HepG2 (cell line): Measurements from ENCODE around the gene RAPGEFL1. TPM values are rescaled to one million over a fixed set of nuclear protein-coding genes. Genes with fewer than 3 reads are reported as not detected.

Experiments
- ATAC-seq: fragments of 200-7000 bp; cut with Tn5 transposase; 3 replicates; pipeline ENCODE4 v1.9.1; 2020; ENCODE audit warnings: mild to moderate bottlenecking, moderate library complexity
- BruUV-seq: library from RNA; stranded (reverse); fragments of 400-500 nt; replicated peaks from 2 replicates; lab custom pipeline; 2021; lab: Mats Ljungman, UMichigan
- CTCF ChIA-PET: fragments of 300-600 bp; formaldehyde crosslinking; extraction: SDS; loops from one replicate; lab custom pipeline; 2021; ENCODE audit warnings: low total read pairs, inconsistent platforms, low intra/inter-chr PET ratio; lab: Yijun Ruan, JAX
- POLR2A ChIA-PET: fragments of 350-600 bp; sonication (Branson Sonifier 250); formaldehyde crosslinking; loops from one replicate; lab custom pipeline; 2020; ENCODE audit warnings: antibody characterized with exemption, inconsistent platforms; lab: Yijun Ruan, JAX
- DNase-seq: peaks from one replicate; pipeline ENCODE4 v3.0.0-alpha.2; 2015; ENCODE audit warnings: low spot score
- FAIRE-seq: peaks from 3 replicates; lab custom pipeline; 2011; peaks lifted over from hg19 to GRCh38; lab: Jason Lieb, UNC
- H2AFZ ChIP-seq: one replicate; pipeline ENCODE4 v1.6.1; 2011; ENCODE audit warnings: low read length, inconsistent platforms
- H3K27ac ChIP-seq: fragments of 300-600 bp; 3 replicates; pipeline ENCODE4 v1.8.0; 2011; ENCODE audit warnings: mixed run types, mild to moderate bottlenecking, mixed read lengths, low read length, inconsistent platforms; ENCODE audit not compliant: insufficient read depth; ENCODE audit errors: extremely low read length
- H3K27me3 ChIP-seq, 2 experiments: fragments of 200-600 bp in 1 of 2; 2 replicates in 1 of 2; 3 replicates in 1 of 2; pipeline versions ENCODE4 v1.6.0 to v1.8.0; 2011; ENCODE audit warnings: low read length in 2 of 2, mild to moderate bottlenecking in 2 of 2, moderate library complexity in 2 of 2, inconsistent platforms in 1 of 2; ENCODE audit not compliant: insufficient read depth in 2 of 2, control insufficient read depth in 1 of 2
- H3K36me3 ChIP-seq, 2 experiments: fragments of 200-600 bp in 1 of 2; replicated peaks in 1 of 2; 2 replicates in 1 of 2; 3 replicates in 1 of 2; pipeline versions ENCODE4 v1.5.1 to v1.8.0; 2011; ENCODE audit warnings: low read length in 2 of 2, inconsistent platforms in 1 of 2; ENCODE audit not compliant: insufficient read depth in 2 of 2, control insufficient read depth in 1 of 2
- H3K4me1 ChIP-seq: 2 replicates; pipeline ENCODE4 v1.5.1; 2012; ENCODE audit warnings: low read length, inconsistent platforms; ENCODE audit not compliant: insufficient read depth
- H3K4me2 ChIP-seq: 2 replicates; pipeline ENCODE4 v1.6.0; 2011; ENCODE audit warnings: low read depth, low read length, inconsistent platforms
- H3K4me3 ChIP-seq, 3 experiments: fragments of 200-600 bp in 1 of 3; sonication (generic), shearing (Covaris generic) in 1 of 3; replicated peaks in 1 of 3; 2 replicates each; pipeline ENCODE4 v1.5.1; 2011 to 2016; ENCODE audit warnings: low read length in 3 of 3, inconsistent platforms in 2 of 3, low read depth in 2 of 3, mild to moderate bottlenecking in 2 of 3, control low read depth in 1 of 3, mixed read lengths in 1 of 3; ENCODE audit not compliant: insufficient read depth in 1 of 3
- H3K79me2 ChIP-seq: one replicate; pipeline ENCODE4 v1.6.1; 2011; ENCODE audit warnings: low read length, inconsistent platforms; ENCODE audit not compliant: insufficient read depth
- H3K9ac ChIP-seq: 2 replicates; pipeline ENCODE4 v1.6.0; 2011; ENCODE audit warnings: mild to moderate bottlenecking, low read depth, low read length, inconsistent platforms; ENCODE audit not compliant: insufficient read depth
- H3K9me3 ChIP-seq: 2 replicates; pipeline ENCODE4 v1.5.1; 2012; ENCODE audit warnings: mild to moderate bottlenecking, low read length
- H4K20me1 ChIP-seq: 2 replicates; pipeline ENCODE4 v1.6.0; 2011; ENCODE audit warnings: inconsistent platforms, mild to moderate bottlenecking, low read length, moderate library complexity; ENCODE audit not compliant: insufficient read depth
- BRF2 ChIP-seq: sonication (generic); formaldehyde crosslinking; IDR thresholded peaks from 2 replicates; pipeline ENCODE4 v1.8.1; 2022; ENCODE audit warnings: mild to moderate bottlenecking, missing genetic modification reagents
- CREB1 ChIP-seq, 2 experiments: fragments of 450-650 bp in 1 of 2; IDR thresholded peaks; 2 replicates each; pipeline ENCODE4 v1.6.1; 2016 to 2017; ENCODE audit warnings: control low read depth in 1 of 2, mild to moderate bottlenecking in 1 of 2, missing compliant biosample characterization in 1 of 2, missing genetic modification characterization in 1 of 2
- ZNF513 ChIP-seq: sonication (generic); formaldehyde crosslinking; conservative IDR thresholded peaks from 2 replicates; pipeline ENCODE4 v1.5.0; 2020; ENCODE audit warnings: missing genetic modification reagents
- WGBS: methylation state at CpG from one replicate; pipeline ENCODE4 v1.1.6; 2017; ENCODE audit warnings: low lambda C conversion rate; 5-methylcytosine and 5-hydroxymethylcytosine counted together
- in situ Hi-C: cut with HindIII; loops from 2 replicates; pipeline ENCODE4 v1.10.0; 2017; ENCODE audit warnings: low pct_unique_long_range_greater_than_20kb; ENCODE audit not compliant: extremely low pct_ligation_motif_present
- intact Hi-C: fragments of 100-400 bp; cut with micrococcal nuclease; formaldehyde crosslinking; loops from one replicate; pipeline ENCODE4 v1.10.0; 2022; ENCODE audit not compliant: unreplicated experiment
- polyA plus RNA-seq, 8 experiments: library from polyadenylated mRNA; depleted of rRNA in 3 of 8; stranded (reverse) in 7 of 8; unstranded in 1 of 8; fragments of >200 nt; fragmentation: Illumina TruSeq in 4 of 8; extraction: Trizol in 4 of 8; gene quantifications; 2 replicates each; pipeline versions ENCODE4 v1.2.1 to v1.2.3, GENCODE V29; 2011 to 2016; ENCODE audit warnings: low read depth in 4 of 8, missing spikeins in 1 of 8, mixed read lengths in 1 of 8; ENCODE audit not compliant: insufficient read depth in 1 of 8
- total RNA-seq, 5 experiments: library from RNA; depleted of rRNA; stranded (reverse); fragments of >200 nt; fragmentation: Illumina TruSeq; extraction: Trizol; gene quantifications; 2 replicates each; pipeline ENCODE4 v1.2.3, GENCODE V29; 2016; ENCODE audit warnings: low read depth in 1 of 5

Gene RAPGEFL1
- total and polyA plus RNA-seq, 2 of the 13 experiments (the other 11 are each of a cell fraction or from before 2014, with no cell fraction given) = 4.5 to 7.8 TPM

- H3K4me1 ChIP-seq = peaks cover 51% of the 10 kb centered on the region
- 85% methylated on average over 1 of the region's 1 CpG for WGBS
- intact Hi-C loops = no loop called here
These were observed 20.3 kb downstream of the RAPGEFL1 start for GRCh38 chr17:40197550-40197949.

More at GRCh38 chr17:40197550-40197949, 20.3 kb downstream of the RAPGEFL1 start:
- ATAC-seq (no peak), DNase-seq (no peak), FAIRE-seq (no peak)
- Histone ChIP-seq H3K27ac (no peak overlapping the region), H3K4me2 (no peak overlapping the region), H3K9me3 (no peaks in the 10 kb centered on the region), H3K4me3 (no peak overlapping the region), H3K9ac (no peak overlapping the region), H3K36me3 (no peaks in the 10 kb centered on the region), H2AFZ (no peak overlapping the region), H4K20me1 (no peaks in the 10 kb centered on the region), H3K79me2 (no peaks in the 10 kb centered on the region), H3K27me3 (no peaks in the 10 kb centered on the region)
- TF ChIP-seq CREB1 (IDR thresholded peaks at IDR 0.05) (no peak), CREB1 (CRISPR knock-in tag; IDR thresholded peaks at IDR 0.05) (0 out of 2 replicates have a peak, but pooled peaks have one; percentile 15), ZNF513 (no peak), BRF2 (0 out of 2 replicates have a peak, but pooled peaks have one; percentile 32)
- in situ Hi-C loops = no loop called here
- BruUV-seq = no TSS peak
- POLR2A ChIA-PET = interaction anchor here (1.2 to 3.0 kb wide), 3 partner anchors 21 to 84 kb away, joined by 4 to 20 read pairs (median 19); partner anchors contain the start of genes CASC3 and WIPF2
- CTCF ChIA-PET = no interaction called here
